Fibroblast of lung (primary cell): ENCODE measurements around the gene SERPINH1.

ENCODE experiments used
- CTCF ChIP-seq, 2 donors: IDR thresholded peaks in 1 of 2; conservative IDR thresholded peaks in 1 of 2; 1 replicate in 1 of 2; 2 replicates in 1 of 2; pipeline ENCODE4 v1.5.1; 2011 to 2012; ENCODE audit warnings: low read length in 2 of 2, control low read depth in 1 of 2, inconsistent platforms in 1 of 2, low read depth in 1 of 2, mild to moderate bottlenecking in 1 of 2
- EZH2 ChIP-seq: IDR thresholded peaks from 2 replicates; pipeline ENCODE4 v1.5.1; 2012; ENCODE audit warnings: low read length, control low read depth, mild to moderate bottlenecking; ENCODE audit errors: missing control alignments

- TF ChIP-seq CTCF (conservative IDR thresholded peaks at IDR 0.05 in 1 of 2, IDR thresholded peaks at IDR 0.05 in 1 of 2; ENCODE audit: low read depth in 1 of 2, low read length in 2 of 2) (no peak), EZH2 (no peak)
These were observed 3.3 kb downstream of the SERPINH1 start for GRCh38 chr11:75565221-75565814.
